HepG2 (cell line): ENCODE results near the gene CA12. TPM values are rescaled to one million over a fixed set of nuclear protein-coding genes. Genes with fewer than 3 reads are reported as not detected.

Source experiments
- ATAC-seq: fragments of 200-7000 bp; cut with Tn5 transposase; 3 replicates; pipeline ENCODE4 v1.9.1; 2020; ENCODE audit warnings: mild to moderate bottlenecking, moderate library complexity
- BruUV-seq: library from RNA; stranded (reverse); fragments of 400-500 nt; replicated peaks from 2 replicates; lab custom pipeline; 2021; lab: Mats Ljungman, UMichigan
- CTCF ChIA-PET: fragments of 300-600 bp; formaldehyde crosslinking; extraction: SDS; loops from one replicate; lab custom pipeline; 2021; ENCODE audit warnings: low total read pairs, inconsistent platforms, low intra/inter-chr PET ratio; lab: Yijun Ruan, JAX
- POLR2A ChIA-PET: fragments of 350-600 bp; sonication (Branson Sonifier 250); formaldehyde crosslinking; loops from one replicate; lab custom pipeline; 2020; ENCODE audit warnings: antibody characterized with exemption, inconsistent platforms; lab: Yijun Ruan, JAX
- DNase-seq: peaks from one replicate; pipeline ENCODE4 v3.0.0-alpha.2; 2015; ENCODE audit warnings: low spot score
- FAIRE-seq: peaks from 3 replicates; lab custom pipeline; 2011; peaks lifted over from hg19 to GRCh38; lab: Jason Lieb, UNC
- H2AFZ ChIP-seq: one replicate; pipeline ENCODE4 v1.6.1; 2011; ENCODE audit warnings: low read length, inconsistent platforms
- H3K27ac ChIP-seq: fragments of 300-600 bp; 3 replicates; pipeline ENCODE4 v1.8.0; 2011; ENCODE audit warnings: mixed run types, mild to moderate bottlenecking, mixed read lengths, low read length, inconsistent platforms; ENCODE audit not compliant: insufficient read depth; ENCODE audit errors: extremely low read length
- H3K27me3 ChIP-seq, 2 experiments: fragments of 200-600 bp in 1 of 2; 2 replicates in 1 of 2; 3 replicates in 1 of 2; pipeline versions ENCODE4 v1.6.0 to v1.8.0; 2011; ENCODE audit warnings: low read length in 2 of 2, mild to moderate bottlenecking in 2 of 2, moderate library complexity in 2 of 2, inconsistent platforms in 1 of 2; ENCODE audit not compliant: insufficient read depth in 2 of 2, control insufficient read depth in 1 of 2
- H3K36me3 ChIP-seq, 2 experiments: fragments of 200-600 bp in 1 of 2; replicated peaks in 1 of 2; 2 replicates in 1 of 2; 3 replicates in 1 of 2; pipeline versions ENCODE4 v1.5.1 to v1.8.0; 2011; ENCODE audit warnings: low read length in 2 of 2, inconsistent platforms in 1 of 2; ENCODE audit not compliant: insufficient read depth in 2 of 2, control insufficient read depth in 1 of 2
- H3K4me1 ChIP-seq: 2 replicates; pipeline ENCODE4 v1.5.1; 2012; ENCODE audit warnings: low read length, inconsistent platforms; ENCODE audit not compliant: insufficient read depth
- H3K4me2 ChIP-seq: 2 replicates; pipeline ENCODE4 v1.6.0; 2011; ENCODE audit warnings: low read depth, low read length, inconsistent platforms
- H3K4me3 ChIP-seq, 3 experiments: fragments of 200-600 bp in 1 of 3; sonication (generic), shearing (Covaris generic) in 1 of 3; replicated peaks in 1 of 3; 2 replicates each; pipeline ENCODE4 v1.5.1; 2011 to 2016; ENCODE audit warnings: low read length in 3 of 3, inconsistent platforms in 2 of 3, low read depth in 2 of 3, mild to moderate bottlenecking in 2 of 3, control low read depth in 1 of 3, mixed read lengths in 1 of 3; ENCODE audit not compliant: insufficient read depth in 1 of 3
- H3K79me2 ChIP-seq: one replicate; pipeline ENCODE4 v1.6.1; 2011; ENCODE audit warnings: low read length, inconsistent platforms; ENCODE audit not compliant: insufficient read depth
- H3K9ac ChIP-seq: 2 replicates; pipeline ENCODE4 v1.6.0; 2011; ENCODE audit warnings: mild to moderate bottlenecking, low read depth, low read length, inconsistent platforms; ENCODE audit not compliant: insufficient read depth
- H3K9me3 ChIP-seq: 2 replicates; pipeline ENCODE4 v1.5.1; 2012; ENCODE audit warnings: mild to moderate bottlenecking, low read length
- H4K20me1 ChIP-seq: 2 replicates; pipeline ENCODE4 v1.6.0; 2011; ENCODE audit warnings: inconsistent platforms, mild to moderate bottlenecking, low read length, moderate library complexity; ENCODE audit not compliant: insufficient read depth
- CCDC6 ChIP-seq: sonication (generic); formaldehyde crosslinking; IDR thresholded peaks from 2 replicates; pipeline ENCODE4 v1.8.1; 2022; ENCODE audit warnings: mild to moderate bottlenecking, missing genetic modification reagents, moderate library complexity
- FOXA1 ChIP-seq, 2 experiments: fragments of 450-650 bp in 1 of 2; sonication (generic) in 1 of 2; formaldehyde crosslinking in 1 of 2; IDR thresholded peaks; 2 replicates each; pipeline versions ENCODE4 v1.4.0 to v1.6.1; 2016 to 2020; ENCODE audit warnings: missing genetic modification reagents in 1 of 2
- POLR2AphosphoS5 ChIP-seq: IDR thresholded peaks from 2 replicates; pipeline ENCODE4 v1.6.1; 2012; ENCODE audit warnings: low read depth, low read length
- ZNF432 ChIP-seq: sonication (generic); formaldehyde crosslinking; IDR thresholded peaks from 2 replicates; pipeline ENCODE4 v1.5.0; 2020; ENCODE audit warnings: missing genetic modification reagents, mild to moderate bottlenecking, borderline replicate concordance
- ZNF616 ChIP-seq: sonication (generic); formaldehyde crosslinking; IDR thresholded peaks from 2 replicates; pipeline ENCODE4 v1.5.0; 2020; ENCODE audit warnings: low read depth, mild to moderate bottlenecking, missing genetic modification reagents
- ZNF713 ChIP-seq: sonication (generic); formaldehyde crosslinking; IDR thresholded peaks from 2 replicates; pipeline ENCODE4 v1.4.0; 2020; ENCODE audit warnings: mild to moderate bottlenecking, missing genetic modification reagents
- WGBS: methylation state at CpG from one replicate; pipeline ENCODE4 v1.1.6; 2017; ENCODE audit warnings: low lambda C conversion rate; 5-methylcytosine and 5-hydroxymethylcytosine counted together
- in situ Hi-C: cut with HindIII; loops from 2 replicates; pipeline ENCODE4 v1.10.0; 2017; ENCODE audit warnings: low pct_unique_long_range_greater_than_20kb; ENCODE audit not compliant: extremely low pct_ligation_motif_present
- intact Hi-C: fragments of 100-400 bp; cut with micrococcal nuclease; formaldehyde crosslinking; loops from one replicate; pipeline ENCODE4 v1.10.0; 2022; ENCODE audit not compliant: unreplicated experiment
- polyA plus RNA-seq, 8 experiments: library from polyadenylated mRNA; depleted of rRNA in 3 of 8; stranded (reverse) in 7 of 8; unstranded in 1 of 8; fragments of >200 nt; fragmentation: Illumina TruSeq in 4 of 8; extraction: Trizol in 4 of 8; gene quantifications; 2 replicates each; pipeline versions ENCODE4 v1.2.1 to v1.2.3, GENCODE V29; 2011 to 2016; ENCODE audit warnings: low read depth in 4 of 8, missing spikeins in 1 of 8, mixed read lengths in 1 of 8; ENCODE audit not compliant: insufficient read depth in 1 of 8
- total RNA-seq, 5 experiments: library from RNA; depleted of rRNA; stranded (reverse); fragments of >200 nt; fragmentation: Illumina TruSeq; extraction: Trizol; gene quantifications; 2 replicates each; pipeline ENCODE4 v1.2.3, GENCODE V29; 2016; ENCODE audit warnings: low read depth in 1 of 5
- TF ChIP-seq, protein P1 (sequence below): sonication (generic); formaldehyde crosslinking; IDR thresholded peaks from 2 replicates; pipeline ENCODE4 v1.4.0; 2020; ENCODE audit warnings: missing genetic modification reagents
- TF ChIP-seq, protein P2 (sequence below): conservative IDR thresholded peaks from 2 replicates; pipeline ENCODE4 v1.6.1; 2018; ENCODE audit warnings: missing genetic modification reagents

CA12 gene
- total and polyA plus RNA-seq, 2 of the 13 experiments (the other 11 are each of a cell fraction or from before 2014, with no cell fraction given): 0.07 to 0.20 TPM

DNA sequence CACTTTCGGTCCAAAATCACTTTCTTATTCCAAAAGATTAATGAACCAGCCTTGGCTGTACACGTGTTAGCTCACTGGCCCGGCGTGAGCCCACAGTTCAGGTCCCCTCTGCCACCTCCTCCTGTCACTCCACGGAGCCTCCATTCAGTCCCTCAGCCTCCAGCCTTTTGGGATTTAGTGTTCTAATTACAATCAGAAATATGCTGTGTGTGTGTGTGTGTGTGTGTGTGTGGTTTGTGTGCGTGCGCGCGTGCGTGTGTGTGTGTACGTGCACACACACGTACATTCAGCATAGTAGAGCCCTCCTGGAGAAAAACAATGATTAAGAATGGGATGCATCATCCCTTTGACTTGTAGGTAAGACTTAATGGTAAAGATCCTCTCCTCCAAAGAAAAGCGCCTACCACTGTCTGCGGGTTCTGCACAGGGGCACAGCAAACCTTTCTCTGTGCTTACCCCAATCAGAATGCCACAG is 801 bp downstream of the CA12 start:
- no peaks in the 10 kb centered on the region for H3K9me3 ChIP-seq
- BruUV-seq: no TSS peak
- in situ Hi-C loops (no loop called here), intact Hi-C loops (no loop called here)
- DNase-seq (no peak), FAIRE-seq (no peak), ATAC-seq (no peak)
- 0 out of 2 replicates have a peak overlapping the region, but pooled peaks have one; percentile 2 for H3K9ac ChIP-seq
- WGBS: 58% methylated on average over 14 of the region's 14 CpGs
- ChIA-PET CTCF (no interaction called here), POLR2A (interaction anchor here (1.0 kb wide), 1 partner anchor 8 kb away, joined by 3 read pairs; no protein-coding TSS in a partner anchor)
- no peak overlapping the region for H2AFZ ChIP-seq
- peaks cover 29% of the 10 kb centered on the region for H3K4me1 ChIP-seq
- TF ChIP-seq ZNF432 (CRISPR knock-in tag): no peak
- TF ChIP-seq POLR2AphosphoS5: no peak
- TF ChIP-seq ZNF713 (CRISPR knock-in tag): no peak
- H4K20me1 ChIP-seq: no peaks in the 10 kb centered on the region
- no peaks in the 10 kb centered on the region for H3K79me2 ChIP-seq
- H3K4me2 ChIP-seq: peak overlapping the region; percentile 73
- H3K4me3 ChIP-seq: 0 out of 6 replicates have a peak overlapping the region, but pooled peaks of 2 of the 3 experiments have one; percentile 48 to 62
- H3K27ac ChIP-seq: no peak overlapping the region
- no peaks in the 10 kb centered on the region for H3K36me3 ChIP-seq
- H3K27me3 ChIP-seq: peaks cover 4 to 38% of the 10 kb centered on the region in 2 experiments

DNA sequence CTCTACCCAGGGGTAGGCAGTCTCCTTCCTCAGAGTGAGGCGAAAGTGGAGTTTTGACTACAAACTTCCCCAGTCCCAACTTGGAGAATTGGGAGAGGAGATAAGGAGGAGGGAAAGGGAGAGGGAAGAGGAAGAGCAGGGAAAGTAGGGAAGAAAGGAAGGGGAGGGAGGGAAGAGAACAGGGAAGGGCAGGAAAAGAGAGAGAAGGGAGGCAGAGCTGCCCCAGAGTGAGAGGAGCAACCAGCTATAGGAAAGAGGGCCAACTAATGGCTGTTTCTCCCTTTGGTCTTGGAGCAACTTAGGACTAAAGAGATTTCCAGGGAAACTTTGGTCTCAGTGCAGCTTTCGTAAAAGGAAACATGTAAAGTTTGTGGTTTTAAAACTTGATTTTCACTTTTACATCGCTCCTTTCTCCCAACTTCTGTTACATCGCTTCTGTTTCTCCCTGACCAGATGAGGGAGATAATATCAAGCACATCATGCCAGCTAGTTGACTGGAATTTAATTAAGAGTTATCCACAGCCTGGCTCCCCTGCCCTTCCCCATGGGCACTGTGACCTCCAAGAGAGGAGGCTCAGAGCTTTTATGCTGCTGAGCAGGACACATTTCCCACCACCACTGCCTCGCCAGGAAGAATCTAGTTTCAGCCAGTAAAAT is 1.4 kb downstream of the CA12 start:
- Histone ChIP-seq H3K4me2 (no peak overlapping the region), H3K9ac (no peak overlapping the region)
- CTCF ChIA-PET: no interaction called here
- TF ChIP-seq, protein P1, sequence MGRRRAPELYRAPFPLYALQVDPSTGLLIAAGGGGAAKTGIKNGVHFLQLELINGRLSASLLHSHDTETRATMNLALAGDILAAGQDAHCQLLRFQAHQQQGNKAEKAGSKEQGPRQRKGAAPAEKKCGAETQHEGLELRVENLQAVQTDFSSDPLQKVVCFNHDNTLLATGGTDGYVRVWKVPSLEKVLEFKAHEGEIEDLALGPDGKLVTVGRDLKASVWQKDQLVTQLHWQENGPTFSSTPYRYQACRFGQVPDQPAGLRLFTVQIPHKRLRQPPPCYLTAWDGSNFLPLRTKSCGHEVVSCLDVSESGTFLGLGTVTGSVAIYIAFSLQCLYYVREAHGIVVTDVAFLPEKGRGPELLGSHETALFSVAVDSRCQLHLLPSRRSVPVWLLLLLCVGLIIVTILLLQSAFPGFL (CRISPR knock-in tag): no peak
- TF ChIP-seq, protein P2, sequence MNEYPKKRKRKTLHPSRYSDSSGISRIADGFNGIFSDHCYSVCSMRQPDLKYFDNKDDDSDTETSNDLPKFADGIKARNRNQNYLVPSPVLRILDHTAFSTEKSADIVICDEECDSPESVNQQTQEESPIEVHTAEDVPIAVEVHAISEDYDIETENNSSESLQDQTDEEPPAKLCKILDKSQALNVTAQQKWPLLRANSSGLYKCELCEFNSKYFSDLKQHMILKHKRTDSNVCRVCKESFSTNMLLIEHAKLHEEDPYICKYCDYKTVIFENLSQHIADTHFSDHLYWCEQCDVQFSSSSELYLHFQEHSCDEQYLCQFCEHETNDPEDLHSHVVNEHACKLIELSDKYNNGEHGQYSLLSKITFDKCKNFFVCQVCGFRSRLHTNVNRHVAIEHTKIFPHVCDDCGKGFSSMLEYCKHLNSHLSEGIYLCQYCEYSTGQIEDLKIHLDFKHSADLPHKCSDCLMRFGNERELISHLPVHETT: no peak
- TF ChIP-seq FOXA1 (IDR thresholded peaks at IDR 0.05) (no peak), FOXA1 (CRISPR knock-in tag; IDR thresholded peaks at IDR 0.05) (no peak), ZNF616 (no peak), CCDC6 (CRISPR knock-in tag) (no peak)

More for the DNA sequence above, 1.4 kb downstream of the CA12 start:
- DNase-seq (no peak), ATAC-seq (no peak), FAIRE-seq (no peak)
- Histone ChIP-seq H4K20me1 (no peaks in the 10 kb centered on the region), H3K27me3 (peaks cover 4 to 38% of the 10 kb centered on the region in 2 experiments), H2AFZ (no peak overlapping the region), H3K4me1 (peaks cover 29% of the 10 kb centered on the region), H3K27ac (no peak overlapping the region), H3K36me3 (no peaks in the 10 kb centered on the region), H3K79me2 (no peaks in the 10 kb centered on the region), H3K4me3 (no peak overlapping the region), H3K9me3 (no peaks in the 10 kb centered on the region)
- intact Hi-C loops: no loop called here
- BruUV-seq: no TSS peak
- 75% methylated on average over 5 of the region's 5 CpGs for WGBS
- in situ Hi-C loops: no loop called here
- POLR2A ChIA-PET: interaction anchor here (1.0 kb wide), 1 partner anchor 9 kb away, joined by 3 read pairs; no protein-coding TSS in a partner anchor
